ENCODE measurements around the gene ITGA11. TPM values are rescaled to one million over a fixed set of nuclear protein-coding genes. Genes with fewer than 3 reads are reported as not detected.

Gene ITGA11
- total RNA-seq, 1 donor from 2014 or later: 0.28 TPM

DNA sequence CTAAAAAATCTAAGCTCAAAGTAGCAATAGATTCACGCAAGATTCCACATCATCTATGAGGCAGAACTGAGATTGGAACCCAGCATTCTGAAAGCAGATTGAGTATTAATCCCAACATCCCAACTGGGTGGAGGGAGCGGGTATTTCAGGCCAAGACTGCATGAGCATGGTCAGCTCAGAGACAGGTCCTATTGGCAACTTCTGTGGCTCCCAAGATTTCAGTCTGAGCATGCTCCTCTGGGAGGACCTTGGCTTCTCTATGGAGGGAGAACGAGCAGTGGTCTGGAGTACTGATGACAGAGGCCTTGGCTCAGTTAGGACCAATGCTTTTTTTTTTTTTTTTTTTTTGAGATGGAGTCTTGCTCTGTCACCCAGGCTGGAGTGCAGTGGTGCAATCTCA is 4.0 kb upstream of the ITGA11 start:
- H3K4me1 Mint-ChIP-seq (ENCODE audit: unreplicated experiment): peaks cover 9% of the 10 kb centered on the region
- no peak for DNase-seq (ENCODE audit: low spot score)
- TF ChIP-seq, protein P1, sequence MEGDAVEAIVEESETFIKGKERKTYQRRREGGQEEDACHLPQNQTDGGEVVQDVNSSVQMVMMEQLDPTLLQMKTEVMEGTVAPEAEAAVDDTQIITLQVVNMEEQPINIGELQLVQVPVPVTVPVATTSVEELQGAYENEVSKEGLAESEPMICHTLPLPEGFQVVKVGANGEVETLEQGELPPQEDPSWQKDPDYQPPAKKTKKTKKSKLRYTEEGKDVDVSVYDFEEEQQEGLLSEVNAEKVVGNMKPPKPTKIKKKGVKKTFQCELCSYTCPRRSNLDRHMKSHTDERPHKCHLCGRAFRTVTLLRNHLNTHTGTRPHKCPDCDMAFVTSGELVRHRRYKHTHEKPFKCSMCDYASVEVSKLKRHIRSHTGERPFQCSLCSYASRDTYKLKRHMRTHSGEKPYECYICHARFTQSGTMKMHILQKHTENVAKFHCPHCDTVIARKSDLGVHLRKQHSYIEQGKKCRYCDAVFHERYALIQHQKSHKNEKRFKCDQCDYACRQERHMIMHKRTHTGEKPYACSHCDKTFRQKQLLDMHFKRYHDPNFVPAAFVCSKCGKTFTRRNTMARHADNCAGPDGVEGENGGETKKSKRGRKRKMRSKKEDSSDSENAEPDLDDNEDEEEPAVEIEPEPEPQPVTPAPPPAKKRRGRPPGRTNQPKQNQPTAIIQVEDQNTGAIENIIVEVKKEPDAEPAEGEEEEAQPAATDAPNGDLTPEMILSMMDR (IDR thresholded peaks at IDR 0.05; ENCODE audit: unreplicated experiment): no peak
- H3K27ac Mint-ChIP-seq (ENCODE audit: unreplicated experiment): no peak overlapping the region
- H3K36me3 Mint-ChIP-seq (ENCODE audit: low read depth, unreplicated experiment): peaks cover 9% of the 10 kb centered on the region
- H3K9me3 Mint-ChIP-seq (ENCODE audit: unreplicated experiment): no peaks in the 10 kb centered on the region
- H3K27me3 Mint-ChIP-seq (ENCODE audit: unreplicated experiment): peaks cover 13% of the 10 kb centered on the region
- H3K4me3 Mint-ChIP-seq (ENCODE audit: unreplicated experiment): no peak overlapping the region

DNA sequence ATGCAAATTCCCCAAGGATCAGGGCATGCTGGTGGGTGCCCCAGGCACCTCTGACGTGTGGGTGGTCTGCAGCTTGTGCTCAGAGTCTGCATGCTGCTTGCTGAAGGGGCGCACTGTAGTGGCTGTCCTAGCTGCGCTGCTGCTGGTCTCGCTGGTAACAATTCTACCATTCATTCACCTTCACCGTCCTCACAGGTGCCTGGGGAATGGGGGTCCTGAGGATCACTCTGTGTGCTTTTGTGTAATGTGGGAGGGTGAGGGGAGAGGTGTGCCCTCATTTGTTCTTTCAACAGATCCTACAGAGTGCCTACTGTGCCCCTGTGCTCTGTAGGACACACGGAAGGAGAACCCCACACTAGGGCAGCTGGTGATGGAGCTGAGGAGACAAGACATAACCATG is 2.1 kb upstream of the ITGA11 start:
- Mint-ChIP-seq H3K36me3 (ENCODE audit: low read depth, unreplicated experiment) (peaks cover 9% of the 10 kb centered on the region), H3K27ac (ENCODE audit: unreplicated experiment) (no peak overlapping the region), H3K27me3 (ENCODE audit: unreplicated experiment) (peaks cover 20% of the 10 kb centered on the region), H3K9me3 (ENCODE audit: unreplicated experiment) (no peaks in the 10 kb centered on the region), H3K4me3 (ENCODE audit: unreplicated experiment) (no peak overlapping the region), H3K4me1 (ENCODE audit: unreplicated experiment) (peaks cover 9% of the 10 kb centered on the region)
- DNase-seq (ENCODE audit: low spot score): no peak
- TF ChIP-seq, protein P1 (IDR thresholded peaks at IDR 0.05; ENCODE audit: unreplicated experiment): no peak

DNA sequence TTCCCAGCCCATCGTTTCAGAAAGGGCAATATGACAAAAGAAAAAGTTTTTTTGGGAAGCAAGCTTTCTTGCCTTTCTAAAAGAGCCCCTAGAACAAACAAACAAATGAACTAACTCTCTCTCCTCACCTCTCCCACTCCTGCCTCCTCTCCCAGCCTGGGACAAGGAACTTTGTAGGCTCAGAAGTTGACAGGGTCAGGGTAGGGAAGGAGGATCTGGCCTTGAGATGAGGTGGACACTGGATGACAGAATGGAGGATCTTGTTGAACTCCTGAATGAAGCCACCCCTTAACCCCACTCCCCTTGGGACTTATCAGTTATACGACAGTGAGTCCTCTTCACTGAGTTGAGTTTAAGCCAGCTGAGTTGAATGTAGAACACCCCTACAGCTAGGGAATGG is 1.6 kb upstream of the ITGA11 start:
- H3K4me3 Mint-ChIP-seq (ENCODE audit: unreplicated experiment): no peak overlapping the region
- H3K4me1 Mint-ChIP-seq (ENCODE audit: unreplicated experiment): peaks cover 9% of the 10 kb centered on the region
- DNase-seq (ENCODE audit: low spot score): no peak
- H3K27me3 Mint-ChIP-seq (ENCODE audit: unreplicated experiment): peaks cover 20% of the 10 kb centered on the region
- H3K27ac Mint-ChIP-seq (ENCODE audit: unreplicated experiment): no peak overlapping the region
- no peaks in the 10 kb centered on the region for H3K9me3 Mint-ChIP-seq (ENCODE audit: unreplicated experiment)
- H3K36me3 Mint-ChIP-seq (ENCODE audit: low read depth, unreplicated experiment): peaks cover 9% of the 10 kb centered on the region
- TF ChIP-seq, protein P1 (IDR thresholded peaks at IDR 0.05; ENCODE audit: unreplicated experiment): no peak

DNA sequence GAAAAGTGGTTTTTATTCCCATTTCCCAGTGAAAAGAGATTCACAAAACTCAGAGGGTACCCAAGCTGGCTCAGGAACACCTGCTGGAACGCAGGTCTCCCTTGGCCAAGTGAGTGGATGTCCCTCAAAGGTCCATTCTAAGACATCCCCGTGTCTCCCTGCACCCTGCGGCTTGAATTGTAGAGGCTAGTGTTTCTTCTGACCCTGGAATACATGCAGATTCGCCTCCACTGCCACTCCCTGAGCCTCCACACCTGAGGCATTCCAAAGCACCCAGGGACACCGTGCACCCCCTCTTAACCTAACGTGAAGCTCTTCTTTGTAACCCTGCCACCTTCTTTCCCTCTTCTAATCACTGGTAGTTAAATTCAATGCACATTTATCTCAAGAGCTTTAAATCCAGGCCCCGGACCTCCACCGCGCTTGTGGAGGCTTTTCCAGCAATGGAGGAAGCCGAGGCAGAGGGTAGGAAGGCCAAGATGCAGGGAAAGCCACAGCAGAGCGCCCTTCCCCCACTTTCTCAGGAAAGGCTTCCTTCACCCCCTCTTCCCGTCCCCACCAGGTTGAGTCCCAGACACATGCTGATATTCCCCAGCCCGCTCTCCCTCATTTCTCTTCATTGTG is 590 bp upstream of the ITGA11 start:
- peaks cover 9% of the 10 kb centered on the region for H3K36me3 Mint-ChIP-seq (ENCODE audit: low read depth, unreplicated experiment)
- TF ChIP-seq, protein P1 (IDR thresholded peaks at IDR 0.05; ENCODE audit: unreplicated experiment): no peak
- peaks cover 9% of the 10 kb centered on the region for H3K4me1 Mint-ChIP-seq (ENCODE audit: unreplicated experiment)
- H3K27ac Mint-ChIP-seq (ENCODE audit: unreplicated experiment): peak overlapping the region; percentile 57
- H3K9me3 Mint-ChIP-seq (ENCODE audit: unreplicated experiment): no peaks in the 10 kb centered on the region
- peaks cover 24% of the 10 kb centered on the region for H3K27me3 Mint-ChIP-seq (ENCODE audit: unreplicated experiment)
- no peak for DNase-seq (ENCODE audit: low spot score)
- peak overlapping the region; percentile 84 for H3K4me3 Mint-ChIP-seq (ENCODE audit: unreplicated experiment)

DNA sequence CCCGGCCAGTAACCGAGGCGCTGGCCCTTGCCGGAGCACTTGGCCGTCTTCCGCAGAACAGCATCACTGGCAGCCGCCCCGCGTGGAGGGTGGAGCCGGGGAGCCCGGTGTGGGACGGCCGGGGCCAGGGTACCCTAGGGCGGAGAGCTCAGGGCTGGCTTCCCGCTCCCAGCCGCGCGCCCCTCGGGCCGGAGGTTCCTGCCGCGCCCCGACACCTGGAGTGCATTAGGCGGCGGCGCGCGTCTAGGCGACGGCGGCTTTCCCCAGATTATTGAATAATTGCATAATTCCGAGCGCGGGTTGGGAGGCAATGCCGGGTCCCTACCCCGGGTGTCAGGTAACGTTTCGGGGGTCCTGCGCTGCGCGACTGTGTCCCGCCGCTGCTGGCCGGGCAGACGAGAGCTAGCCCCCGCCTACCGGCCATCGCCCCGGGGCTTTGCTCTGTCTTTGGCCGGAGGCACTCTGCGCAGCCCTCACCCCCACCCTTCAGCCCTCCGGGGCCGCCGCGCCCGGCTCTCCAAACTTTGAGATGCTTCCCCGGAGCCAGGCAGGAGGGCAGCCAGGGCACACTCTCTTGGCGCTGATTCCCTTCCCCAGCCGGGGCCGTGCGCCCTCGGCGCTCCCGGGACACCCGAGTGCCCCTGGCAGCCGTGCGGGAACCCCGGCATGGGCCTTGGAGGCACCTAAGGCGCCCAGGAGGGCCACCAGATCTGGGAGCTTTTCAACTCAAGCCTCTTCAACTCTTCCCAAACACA is 749 bp downstream of the ITGA11 start:
- TF ChIP-seq, protein P1 (IDR thresholded peaks at IDR 0.05; ENCODE audit: unreplicated experiment): no peak
- Mint-ChIP-seq H3K27me3 (ENCODE audit: unreplicated experiment) (peaks cover 26% of the 10 kb centered on the region), H3K27ac (ENCODE audit: unreplicated experiment) (no peak overlapping the region), H3K4me1 (ENCODE audit: unreplicated experiment) (peaks cover 9% of the 10 kb centered on the region), H3K36me3 (ENCODE audit: low read depth, unreplicated experiment) (peaks cover 9% of the 10 kb centered on the region), H3K4me3 (ENCODE audit: unreplicated experiment) (peak overlapping the region; percentile 59), H3K9me3 (ENCODE audit: unreplicated experiment) (no peaks in the 10 kb centered on the region)
- peak; percentile 15 for DNase-seq (ENCODE audit: low spot score)

Measured in endothelial cell (in vitro differentiated cells).